HG03571 (cell line): Measurements from ENCODE around the gene CDX1.
"Not testable (repeated sequence)": the region's sequence is repeated elsewhere in the genome, so short reads cannot be mapped to it uniquely, and the experiment has no call there.

Experiments used
- ATAC-seq: cut with Tn5 transposase; IDR thresholded peaks from one replicate; pipeline ENCODE4 v1.9.1; 2021; ENCODE audit not compliant: unreplicated experiment

CDX1 gene

GRCh38 chr5:150227036-150227435 is 60.5 kb downstream of the CDX1 start:
- no peak for ATAC-seq

DNA sequence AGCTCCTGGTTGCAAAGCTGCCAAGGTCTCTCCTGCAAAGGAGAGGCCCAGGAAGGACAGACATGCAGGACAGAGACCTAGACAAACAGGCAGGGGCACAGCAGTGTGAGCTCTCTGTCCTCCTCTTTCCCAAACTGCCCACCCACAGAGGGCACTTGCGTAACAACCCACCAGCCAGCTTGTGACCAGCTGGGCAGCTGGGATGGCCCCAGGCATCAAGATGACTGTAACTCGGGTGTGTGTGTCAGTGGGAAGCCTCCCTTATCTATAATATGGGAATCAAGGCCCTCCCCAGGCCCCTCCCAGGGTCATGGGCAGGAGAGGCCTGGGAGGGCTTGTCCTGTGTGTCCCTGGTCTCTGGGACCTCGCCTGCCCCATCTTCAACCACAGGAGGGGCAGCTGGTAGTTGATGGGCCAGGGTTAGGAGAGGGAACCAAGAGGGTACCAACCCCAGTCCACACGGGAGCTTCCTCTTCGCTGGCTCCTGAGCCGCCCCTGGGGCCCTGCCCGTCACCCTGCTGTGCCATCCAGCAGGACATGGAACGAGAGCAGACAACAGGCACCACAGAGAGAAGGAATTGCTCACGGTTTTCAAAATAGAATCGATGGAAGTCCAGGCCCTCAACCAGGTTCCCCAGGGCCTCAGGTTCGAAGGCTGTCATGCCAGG is 61.2 kb downstream of the CDX1 start:
- ATAC-seq = no peak

DNA sequence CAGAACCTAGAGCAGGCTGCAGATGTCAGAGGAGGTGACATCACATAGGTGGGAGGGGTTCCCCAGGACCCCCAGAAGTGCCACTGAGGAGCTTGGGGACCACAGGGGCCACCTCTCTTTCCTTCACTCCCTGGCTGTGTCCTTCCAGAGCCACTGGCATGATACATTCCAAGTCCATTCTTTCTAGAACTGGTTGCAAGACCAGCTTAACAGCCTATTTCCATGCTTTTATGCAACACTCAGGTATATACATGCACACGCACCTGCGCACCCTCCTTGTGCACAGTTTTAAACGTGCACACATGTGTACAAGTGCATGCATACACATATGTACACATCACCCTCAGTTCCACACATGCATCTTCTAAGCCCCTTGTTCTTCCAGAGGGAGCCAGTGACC is 63.0 kb downstream of the CDX1 start:
- ATAC-seq = no peak

DNA sequence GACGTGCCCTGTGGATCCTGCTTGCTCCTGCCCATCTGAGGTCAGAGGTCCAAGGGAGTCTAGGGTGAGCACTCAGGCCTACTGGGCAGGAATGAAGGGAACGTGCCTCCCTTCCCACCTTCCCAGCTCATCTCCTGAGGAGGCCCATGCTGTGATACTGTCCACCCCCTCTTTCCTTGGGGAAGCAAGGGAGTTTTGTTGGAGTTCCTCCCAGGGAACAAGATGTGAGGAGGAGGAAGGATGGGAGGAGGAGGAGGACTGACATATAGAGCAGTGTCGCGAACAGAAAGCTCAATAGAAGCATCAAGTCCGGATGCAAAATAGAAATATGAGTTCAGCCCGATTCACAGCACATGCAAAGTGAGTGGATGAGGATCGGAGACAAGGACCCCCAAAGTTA is 64.3 kb downstream of the CDX1 start:
- ATAC-seq = no peak

- not testable (repeated sequence) for ATAC-seq
Observed at GRCh38 chr5:150233706-150234105, 67.1 kb downstream of the CDX1 start.
